ENCODE data around the gene SEC24C.

- TF ChIP-seq, protein P1, sequence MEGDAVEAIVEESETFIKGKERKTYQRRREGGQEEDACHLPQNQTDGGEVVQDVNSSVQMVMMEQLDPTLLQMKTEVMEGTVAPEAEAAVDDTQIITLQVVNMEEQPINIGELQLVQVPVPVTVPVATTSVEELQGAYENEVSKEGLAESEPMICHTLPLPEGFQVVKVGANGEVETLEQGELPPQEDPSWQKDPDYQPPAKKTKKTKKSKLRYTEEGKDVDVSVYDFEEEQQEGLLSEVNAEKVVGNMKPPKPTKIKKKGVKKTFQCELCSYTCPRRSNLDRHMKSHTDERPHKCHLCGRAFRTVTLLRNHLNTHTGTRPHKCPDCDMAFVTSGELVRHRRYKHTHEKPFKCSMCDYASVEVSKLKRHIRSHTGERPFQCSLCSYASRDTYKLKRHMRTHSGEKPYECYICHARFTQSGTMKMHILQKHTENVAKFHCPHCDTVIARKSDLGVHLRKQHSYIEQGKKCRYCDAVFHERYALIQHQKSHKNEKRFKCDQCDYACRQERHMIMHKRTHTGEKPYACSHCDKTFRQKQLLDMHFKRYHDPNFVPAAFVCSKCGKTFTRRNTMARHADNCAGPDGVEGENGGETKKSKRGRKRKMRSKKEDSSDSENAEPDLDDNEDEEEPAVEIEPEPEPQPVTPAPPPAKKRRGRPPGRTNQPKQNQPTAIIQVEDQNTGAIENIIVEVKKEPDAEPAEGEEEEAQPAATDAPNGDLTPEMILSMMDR (IDR thresholded peaks at IDR 0.05): no peak
- TF ChIP-seq POLR2A (IDR thresholded peaks at IDR 0.05): no peak
These were observed 15.4 kb downstream of the SEC24C start for GRCh38 chr10:73759512-73760115.

Data from uterus (tissue), 2 donors.